GM18520 (cell line): ENCODE data around the gene UBAP2L.
A peak's percentile ranks its signal among the peaks of the same experiment; 100 is the strongest.

Experiments used
- ATAC-seq: cut with Tn5 transposase; IDR thresholded peaks from one replicate; pipeline ENCODE4 v1.9.1; 2021; ENCODE audit not compliant: unreplicated experiment

The UBAP2L gene, protein sequence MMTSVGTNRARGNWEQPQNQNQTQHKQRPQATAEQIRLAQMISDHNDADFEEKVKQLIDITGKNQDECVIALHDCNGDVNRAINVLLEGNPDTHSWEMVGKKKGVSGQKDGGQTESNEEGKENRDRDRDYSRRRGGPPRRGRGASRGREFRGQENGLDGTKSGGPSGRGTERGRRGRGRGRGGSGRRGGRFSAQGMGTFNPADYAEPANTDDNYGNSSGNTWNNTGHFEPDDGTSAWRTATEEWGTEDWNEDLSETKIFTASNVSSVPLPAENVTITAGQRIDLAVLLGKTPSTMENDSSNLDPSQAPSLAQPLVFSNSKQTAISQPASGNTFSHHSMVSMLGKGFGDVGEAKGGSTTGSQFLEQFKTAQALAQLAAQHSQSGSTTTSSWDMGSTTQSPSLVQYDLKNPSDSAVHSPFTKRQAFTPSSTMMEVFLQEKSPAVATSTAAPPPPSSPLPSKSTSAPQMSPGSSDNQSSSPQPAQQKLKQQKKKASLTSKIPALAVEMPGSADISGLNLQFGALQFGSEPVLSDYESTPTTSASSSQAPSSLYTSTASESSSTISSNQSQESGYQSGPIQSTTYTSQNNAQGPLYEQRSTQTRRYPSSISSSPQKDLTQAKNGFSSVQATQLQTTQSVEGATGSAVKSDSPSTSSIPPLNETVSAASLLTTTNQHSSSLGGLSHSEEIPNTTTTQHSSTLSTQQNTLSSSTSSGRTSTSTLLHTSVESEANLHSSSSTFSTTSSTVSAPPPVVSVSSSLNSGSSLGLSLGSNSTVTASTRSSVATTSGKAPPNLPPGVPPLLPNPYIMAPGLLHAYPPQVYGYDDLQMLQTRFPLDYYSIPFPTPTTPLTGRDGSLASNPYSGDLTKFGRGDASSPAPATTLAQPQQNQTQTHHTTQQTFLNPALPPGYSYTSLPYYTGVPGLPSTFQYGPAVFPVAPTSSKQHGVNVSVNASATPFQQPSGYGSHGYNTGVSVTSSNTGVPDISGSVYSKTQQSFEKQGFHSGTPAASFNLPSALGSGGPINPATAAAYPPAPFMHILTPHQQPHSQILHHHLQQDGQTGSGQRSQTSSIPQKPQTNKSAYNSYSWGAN

DNA sequence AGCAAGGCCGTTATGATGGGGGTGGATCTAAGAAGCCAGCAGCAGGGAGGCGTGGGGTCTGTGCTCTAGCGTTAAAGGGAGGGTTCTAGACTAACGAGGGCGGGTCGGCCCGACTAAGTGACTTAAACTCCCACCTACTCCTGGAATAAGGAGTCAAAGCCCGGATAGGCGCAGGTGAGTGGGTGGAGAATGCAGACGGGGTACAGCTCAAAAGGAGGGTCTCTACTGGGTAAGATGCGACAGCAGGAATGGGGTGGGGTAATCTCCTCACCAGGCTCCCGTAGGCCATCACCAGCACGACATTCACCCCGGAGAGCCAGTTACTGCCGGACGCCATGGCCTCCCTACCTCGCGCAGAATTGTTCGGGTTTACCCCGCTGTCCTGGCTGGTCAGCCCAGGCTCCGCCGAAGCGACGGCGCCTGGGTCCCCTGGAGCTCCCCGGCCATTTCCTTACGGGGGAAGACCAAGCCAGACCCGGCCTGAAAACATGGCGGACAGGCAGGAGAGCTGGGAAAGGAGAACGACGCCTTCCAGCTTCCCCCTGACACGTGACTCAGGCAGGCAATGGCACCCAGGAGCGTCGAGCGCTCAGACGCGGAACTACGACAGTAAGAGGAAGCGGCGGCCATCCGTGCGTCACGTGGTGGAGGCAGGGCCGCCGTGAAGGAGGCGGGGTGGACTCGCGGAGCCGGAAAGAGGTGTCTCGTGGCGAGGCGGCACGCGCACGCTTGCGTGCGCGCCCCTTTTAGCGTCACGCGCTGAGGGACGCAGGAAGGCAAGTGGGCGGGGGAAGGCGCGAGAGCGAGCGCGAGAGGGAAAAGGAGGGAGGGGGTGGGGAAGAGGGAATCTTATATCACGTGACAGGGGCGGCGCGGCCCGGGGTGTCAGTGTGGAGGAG lies at the start of gene UBAP2L:
Gene UBAP2L (plus strand): TSS at position 885 of the 899 bp plus-strand sequence. CDS start 4,169 bp downstream, outside the sequence.
- peak; percentile 95 for ATAC-seq

DNA sequence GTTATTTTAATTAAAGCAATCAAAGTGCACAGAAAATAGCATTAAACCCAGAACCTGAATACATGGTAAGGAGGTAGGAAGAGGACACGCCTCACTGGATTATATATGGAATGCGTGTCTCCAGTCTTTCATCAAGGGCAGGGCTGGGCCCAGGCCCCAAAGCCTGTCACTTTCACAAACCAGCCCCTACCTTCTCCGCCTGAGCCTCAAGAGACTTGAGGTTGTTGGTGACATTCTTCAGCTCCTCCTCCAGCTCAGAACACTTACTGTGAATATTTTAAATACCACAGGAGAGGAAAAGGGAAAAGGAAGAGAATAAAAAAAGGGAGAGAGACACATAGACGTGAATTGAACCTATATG lies 49.6 kb upstream of the UBAP2L start:
- ATAC-seq = no peak

GRCh38 chr1:154171880-154172279 lies 48.9 kb upstream of the UBAP2L start:
- no peak for ATAC-seq

DNA sequence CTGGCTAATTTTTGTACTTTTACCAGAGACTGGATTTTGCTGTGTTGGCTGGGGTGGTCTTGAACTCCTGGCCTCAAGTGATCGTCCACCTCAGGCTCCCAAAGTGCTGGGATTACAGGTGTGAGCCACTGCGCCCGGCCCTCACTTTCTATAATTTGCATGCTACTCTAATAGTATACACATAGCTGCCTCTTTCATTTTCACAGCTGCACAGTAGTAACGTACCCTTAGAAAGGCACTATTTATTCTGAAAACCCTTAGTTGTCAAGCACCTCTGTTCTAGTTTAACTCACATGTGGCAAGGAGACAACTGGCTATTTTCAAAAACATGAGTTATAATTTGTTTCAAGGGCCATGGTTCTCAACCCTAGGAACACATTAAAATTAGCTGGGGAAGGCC lies 46.1 kb upstream of the UBAP2L start:
- ATAC-seq = no peak

GRCh38 chr1:154176337-154176736 lies 44.4 kb upstream of the UBAP2L start:
- ATAC-seq = no peak

GRCh38 chr1:154178013-154178412 lies 42.7 kb upstream of the UBAP2L start:
- ATAC-seq = no peak

DNA sequence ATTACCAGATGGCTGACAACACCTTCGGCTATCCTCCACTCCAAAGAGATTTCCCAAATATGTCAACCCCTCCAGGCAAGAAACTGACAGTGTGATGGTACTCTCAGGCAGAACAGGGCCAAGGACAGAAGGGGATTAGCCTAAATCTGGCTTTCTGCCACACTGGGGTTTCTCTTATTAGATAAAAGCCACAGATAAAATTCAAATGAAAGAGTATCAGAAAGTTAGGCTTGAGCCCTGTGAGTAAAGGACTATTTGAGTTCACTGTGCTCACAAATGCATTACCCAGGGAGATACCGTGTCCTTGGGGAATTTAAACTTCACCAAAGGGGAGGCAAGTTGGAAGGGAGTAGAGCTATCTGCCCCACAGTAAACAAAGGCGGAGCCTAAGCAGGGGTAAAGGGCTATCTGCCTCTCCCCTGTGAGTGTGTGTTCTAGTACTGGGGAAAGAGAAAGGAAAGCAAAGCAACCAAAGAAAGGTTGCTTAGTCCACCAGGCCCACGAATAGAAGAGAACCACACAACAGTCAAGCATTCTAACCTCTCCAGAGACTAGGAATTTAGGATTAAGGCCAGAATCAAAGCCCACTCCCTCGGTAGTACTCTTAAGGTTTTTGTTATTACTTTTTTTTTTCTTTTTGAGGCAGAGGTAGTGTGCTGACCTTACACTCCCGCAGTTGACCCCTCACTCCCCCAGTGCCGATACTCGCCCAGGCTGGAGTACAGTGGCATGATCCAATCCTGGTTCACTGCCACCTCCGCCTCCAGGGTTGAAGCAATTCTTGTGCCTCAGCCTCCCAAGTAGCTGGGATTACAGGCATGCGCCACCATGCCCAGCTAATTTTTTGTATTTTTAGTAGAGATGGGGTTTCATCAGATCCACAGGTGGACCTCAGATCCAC lies 41.6 kb upstream of the UBAP2L start:
- ATAC-seq = no peak

DNA sequence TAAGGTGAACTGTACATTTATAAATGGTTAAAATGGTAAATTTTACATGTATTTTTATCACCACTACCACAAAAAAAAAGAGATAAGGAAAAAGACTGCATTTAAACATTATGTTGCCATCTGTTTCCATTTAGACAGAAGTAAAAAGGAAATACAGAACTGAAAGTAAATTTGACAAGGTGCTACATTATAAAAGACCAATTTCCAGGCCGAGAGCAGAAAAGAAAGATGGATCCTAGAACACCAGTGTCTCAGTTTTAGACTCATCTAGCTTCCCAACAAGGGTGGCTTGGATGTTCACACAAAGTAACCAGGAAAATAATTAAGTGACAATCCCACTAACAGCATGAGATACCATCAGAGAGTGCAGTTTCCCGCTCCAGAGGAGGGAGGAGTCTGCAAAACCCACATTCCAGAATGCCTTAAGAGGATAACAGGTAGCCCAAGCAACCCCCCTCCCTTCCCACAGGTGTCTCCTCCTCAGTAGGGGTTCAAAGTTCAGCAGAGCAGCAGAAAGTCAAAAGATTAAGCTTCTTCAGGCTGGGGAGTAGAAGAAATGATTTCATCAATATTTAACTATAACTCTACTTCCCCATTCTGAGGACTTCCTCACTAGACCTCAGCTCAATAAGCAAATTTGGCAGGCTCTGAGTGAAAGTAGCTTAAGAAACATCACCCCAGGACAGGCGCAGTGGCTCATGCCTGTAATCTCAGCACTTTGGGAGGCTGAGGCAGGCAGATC lies 40.6 kb upstream of the UBAP2L start:
- no peak for ATAC-seq

GRCh38 chr1:154181944-154182343 lies 38.8 kb upstream of the UBAP2L start:
- no peak for ATAC-seq

DNA sequence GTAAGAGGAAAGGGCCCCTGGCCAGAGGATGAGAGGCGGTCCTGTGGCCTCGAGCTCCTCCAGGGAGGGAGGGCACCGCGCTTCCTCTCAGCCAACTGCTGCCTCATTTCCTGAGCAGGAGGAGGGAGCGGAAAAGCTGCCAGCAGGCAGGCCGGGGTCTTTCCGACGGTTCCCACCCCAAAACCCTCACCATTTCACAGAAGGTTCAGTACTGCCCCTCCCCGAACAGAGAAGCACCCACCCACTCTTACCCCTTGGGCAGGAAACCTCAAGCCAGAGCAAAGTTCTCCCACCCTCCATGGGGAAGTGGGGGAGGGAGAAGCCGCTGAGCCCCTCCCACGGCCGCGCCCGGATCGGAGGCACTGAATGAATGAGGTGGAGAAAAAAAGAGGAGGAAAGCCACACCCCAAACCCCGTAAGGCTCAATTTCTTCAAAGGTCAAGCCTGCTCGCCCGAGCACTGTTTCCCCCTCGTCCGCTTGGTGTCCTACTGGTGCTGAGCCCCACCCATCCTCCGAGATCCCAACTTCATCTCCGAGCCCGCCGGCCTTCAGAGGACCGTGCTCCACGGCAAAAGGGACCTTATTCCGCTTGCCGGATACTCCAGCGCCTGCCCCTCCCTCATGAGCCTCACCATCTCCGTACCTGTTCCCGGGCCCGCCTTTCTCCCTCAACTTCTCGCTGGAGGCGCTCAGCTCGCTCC lies 38.3 kb upstream of the UBAP2L start:
- ATAC-seq = no peak

DNA sequence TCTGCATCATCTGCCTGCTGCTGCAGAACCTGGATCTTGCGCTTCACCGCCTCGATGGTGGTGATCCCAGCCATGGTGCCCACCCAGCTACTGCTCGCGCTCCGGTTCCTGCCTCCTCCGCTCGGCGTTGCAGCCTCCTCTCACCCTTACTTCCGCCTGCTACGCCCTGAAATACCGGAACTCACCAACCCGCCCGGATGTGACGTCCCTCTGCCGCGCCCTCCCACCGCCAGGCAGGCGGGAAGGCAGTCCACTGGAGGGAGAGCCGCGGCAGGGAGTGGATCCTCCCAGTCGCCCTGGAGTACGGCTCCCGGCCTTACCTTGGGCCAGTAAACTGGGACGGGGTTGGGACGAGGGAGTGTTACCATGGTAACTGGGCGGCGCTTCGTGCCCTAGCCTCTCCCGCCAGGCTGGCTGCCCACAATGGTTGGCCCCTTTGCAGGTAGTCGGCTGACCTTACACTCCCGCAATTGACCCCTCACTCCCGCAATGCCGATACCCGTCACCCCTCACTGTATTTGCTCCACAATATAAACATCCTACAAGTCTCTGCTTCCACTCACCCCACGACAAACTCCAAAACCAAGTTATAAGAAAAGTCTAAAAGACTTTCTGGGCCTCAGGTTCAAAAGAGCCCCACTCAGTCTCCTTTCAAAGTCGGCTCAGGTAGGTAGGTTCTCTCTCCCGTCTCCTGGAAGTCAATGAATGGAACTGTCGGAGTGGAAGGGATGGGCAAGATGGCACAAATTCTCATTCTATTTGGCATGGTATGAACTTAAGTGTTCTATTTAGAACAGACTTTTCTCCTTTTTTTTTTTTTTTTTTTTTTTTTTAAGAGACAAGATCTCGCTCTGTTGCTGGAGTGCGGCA lies 37.5 kb upstream of the UBAP2L start:
- ATAC-seq = peak; percentile 82

DNA sequence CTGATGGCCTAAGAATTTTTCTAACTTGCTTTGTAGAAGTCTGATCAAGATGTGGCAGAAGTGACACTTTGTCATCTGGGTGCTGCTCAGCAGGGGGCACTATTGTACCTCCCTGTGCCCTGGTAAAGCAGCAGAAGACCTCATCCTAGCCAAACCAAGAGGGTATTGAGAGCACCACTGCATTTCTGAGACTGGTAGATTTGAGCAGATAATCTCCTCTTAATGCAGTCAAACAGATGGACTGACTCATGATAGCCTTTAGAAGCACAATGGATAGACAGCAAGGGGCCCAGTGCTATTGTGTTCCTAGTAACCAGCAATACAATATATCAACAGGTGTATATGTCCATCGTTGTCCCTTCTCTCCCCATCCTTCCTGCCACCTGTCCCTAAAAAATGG lies 34.6 kb upstream of the UBAP2L start:
- ATAC-seq = no peak

GRCh38 chr1:154186852-154187501 lies 33.8 kb upstream of the UBAP2L start:
- no peak for ATAC-seq

DNA sequence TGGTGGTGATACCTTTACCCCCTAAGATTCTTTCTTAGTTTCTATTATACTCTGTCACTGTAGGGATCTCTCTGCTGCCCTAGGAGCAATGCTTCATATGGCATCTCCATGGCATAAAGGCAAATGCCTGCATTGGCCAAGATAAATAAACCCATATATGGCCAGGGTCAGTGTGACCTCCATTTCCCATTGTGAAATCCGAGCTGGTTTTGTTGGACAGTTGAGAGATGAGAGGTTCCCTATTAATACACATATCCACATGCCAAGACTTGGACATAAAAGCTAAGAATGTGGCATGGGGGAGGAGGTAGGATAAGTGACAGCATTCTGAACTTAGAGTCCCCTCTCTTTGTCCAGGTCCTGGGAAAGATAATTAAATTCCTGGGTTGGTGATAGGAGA lies 30.2 kb upstream of the UBAP2L start:
- ATAC-seq = no peak

- no peak for ATAC-seq
Observed at GRCh38 chr1:154191990-154192461, 28.7 kb upstream of the UBAP2L start, which contains the start of gene TPM3. TSS of gene TPM3 (minus strand) at chr1:154192100. CDS start at chr1:154192018, 82 bp downstream.

DNA sequence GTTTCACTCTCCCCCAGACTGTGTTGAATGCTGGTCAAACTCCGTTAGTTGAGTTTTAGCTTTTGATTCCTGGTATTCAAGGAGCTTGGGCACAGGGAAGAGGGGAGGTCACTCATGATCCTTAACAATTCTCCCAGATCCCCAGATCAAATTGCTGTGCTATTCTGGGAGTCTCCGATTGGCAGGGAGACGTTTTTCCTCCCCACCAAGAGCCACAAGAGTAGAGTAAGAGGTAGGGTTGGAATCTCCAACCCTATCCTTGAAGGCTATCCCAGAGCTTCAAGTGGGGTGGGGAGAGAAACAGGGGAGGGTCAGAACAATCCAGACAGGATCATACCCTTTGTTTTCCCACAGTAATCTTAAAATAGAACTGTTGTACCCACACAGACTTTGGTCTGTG lies 28.3 kb upstream of the UBAP2L start:
- ATAC-seq = no peak

DNA sequence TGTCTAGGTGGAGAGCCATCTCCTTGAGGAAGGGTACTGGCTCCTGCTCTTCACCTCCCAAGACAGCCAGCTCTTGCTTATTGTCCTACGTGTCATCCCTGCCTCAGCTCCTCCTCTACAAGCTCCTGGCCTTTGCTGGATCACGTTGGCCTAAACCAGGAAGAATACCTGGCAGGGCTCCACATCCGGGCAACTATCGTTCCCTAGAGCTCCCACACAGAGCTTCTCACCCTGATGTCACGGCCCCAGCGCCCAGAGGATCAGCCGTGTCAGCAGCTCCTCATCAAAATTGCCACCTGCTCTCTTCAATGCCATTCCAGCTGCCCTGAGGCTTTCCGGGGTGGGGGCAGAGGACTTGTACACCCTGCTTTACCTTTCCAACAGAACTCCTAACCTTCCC lies 26.9 kb upstream of the UBAP2L start:
- ATAC-seq = no peak
